ENCODE measurements around the gene DLGAP1.

The DLGAP1 gene

DNA sequence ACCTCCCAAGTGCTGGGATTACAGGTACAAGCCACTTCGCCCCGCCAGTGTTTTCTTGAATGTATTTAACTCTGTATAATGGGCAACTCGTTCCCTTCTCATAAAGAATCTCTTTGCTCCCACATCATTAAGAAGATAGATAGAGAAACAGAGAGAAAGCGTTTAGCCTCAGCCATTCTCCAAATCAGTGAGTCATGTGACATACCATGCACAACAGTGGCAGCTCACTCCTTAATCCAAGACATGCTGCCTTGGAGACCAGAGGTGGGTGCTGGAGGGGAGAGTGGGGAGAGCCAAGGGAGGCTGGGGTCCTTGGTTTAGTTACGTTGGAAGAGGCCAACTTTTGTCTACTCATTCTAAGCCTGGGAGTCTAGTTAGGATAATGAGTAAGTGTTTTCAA is 950.5 kb downstream of the DLGAP1 start:
- H3K4me1 ChIP-seq (ENCODE audit: control insufficient read depth, low read depth, low read length) = peaks cover 4% of the 10 kb centered on the region
- WGBS (ENCODE audit: extremely low coverage, insufficient coverage, low lambda C conversion rate) = no CpG with 5 or more reads among the region's 5 CpGs
- no peak overlapping the region for H3K56ac ChIP-seq (ENCODE audit: low read length)

DNA sequence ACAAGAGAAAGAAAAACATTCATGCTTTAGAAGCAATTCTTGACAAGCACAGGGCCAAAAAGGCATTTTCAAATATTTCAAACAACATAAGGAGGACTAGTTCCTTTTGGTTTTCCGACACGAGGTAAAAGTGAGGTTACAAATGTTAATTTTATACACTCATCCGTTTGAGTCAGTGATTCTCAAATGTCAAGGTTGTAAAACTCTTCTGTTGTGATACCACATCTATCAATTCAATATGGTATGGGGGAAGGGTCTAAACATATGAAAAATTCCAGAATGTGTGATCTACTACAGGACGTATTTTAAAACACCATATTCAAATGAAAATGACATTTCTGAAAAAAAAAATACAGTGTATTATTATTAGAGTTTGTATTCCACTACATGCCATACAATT is 952.5 kb downstream of the DLGAP1 start:
- Histone ChIP-seq H2BK5ac (ENCODE audit: low read length) (no peak overlapping the region), H2BK120ac (ENCODE audit: low read depth, low read length) (no peak overlapping the region)

More for the DNA sequence above, 950.5 kb downstream of the DLGAP1 start:
- Histone ChIP-seq H3K4ac (ENCODE audit: low read depth, low read length) (no peak overlapping the region), H4K8ac (ENCODE audit: low read depth, low read length) (no peak overlapping the region), H3K4me2 (ENCODE audit: low read length) (no peak overlapping the region), H3K27me3 (ENCODE audit: insufficient read depth, low read length, poor library complexity) (no peaks in the 10 kb centered on the region), H4K5ac (ENCODE audit: low read length) (no peak overlapping the region), H3K18ac (ENCODE audit: low read length) (no peak overlapping the region), H3K23ac (ENCODE audit: low read length) (no peak overlapping the region), H3K36me3 (ENCODE audit: control insufficient read depth, insufficient read depth, low read length) (no peaks in the 10 kb centered on the region), H2BK15ac (replicated peaks; ENCODE audit: low read depth) (no peak overlapping the region), H3K79me1 (ENCODE audit: low read length) (no peaks in the 10 kb centered on the region), H2BK120ac (ENCODE audit: low read depth, low read length) (no peak overlapping the region), H3K79me2 (ENCODE audit: control insufficient read depth, insufficient read depth, low read length) (no peaks in the 10 kb centered on the region), H3K9ac (ENCODE audit: low read length) (no peak overlapping the region), H2AK5ac (ENCODE audit: low read length) (no peak overlapping the region), H3K27ac (ENCODE audit: low read depth, low read length) (no peak overlapping the region), H2BK5ac (ENCODE audit: low read length) (no peak overlapping the region), H3K4me3 (ENCODE audit: low read length) (no peak overlapping the region)
- no peak for DNase-seq

DNA sequence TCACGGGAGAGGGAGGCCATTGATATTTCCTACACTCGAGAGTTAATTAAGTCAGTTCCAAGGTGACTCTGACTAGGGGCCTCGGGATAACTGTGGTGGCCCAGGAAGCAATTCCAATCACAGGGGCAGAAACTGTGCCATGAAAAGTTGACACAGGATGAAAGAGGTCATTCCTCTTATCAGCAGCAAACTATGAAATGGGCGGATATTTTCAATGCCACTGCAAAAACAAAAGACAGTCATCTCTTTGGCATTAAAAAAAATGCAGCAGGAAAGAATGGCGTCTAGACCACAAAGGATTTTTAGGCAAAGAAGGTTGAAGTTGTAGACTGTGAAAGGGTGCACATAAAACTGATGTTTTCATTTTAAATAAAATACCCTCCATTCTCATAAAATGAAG is 955.1 kb downstream of the DLGAP1 start:
- Histone ChIP-seq H3K9ac (ENCODE audit: low read length) (no peak overlapping the region), H3K56ac (ENCODE audit: low read length) (no peak overlapping the region), H3K18ac (ENCODE audit: low read length) (no peak overlapping the region), H3K23ac (ENCODE audit: low read length) (no peak overlapping the region), H2AK5ac (ENCODE audit: low read length) (no peak overlapping the region), H3K4me1 (ENCODE audit: control insufficient read depth, low read depth, low read length) (peaks cover 6% of the 10 kb centered on the region), H4K5ac (ENCODE audit: low read length) (no peak overlapping the region), H3K79me1 (ENCODE audit: low read length) (no peaks in the 10 kb centered on the region), H3K4ac (ENCODE audit: low read depth, low read length) (no peak overlapping the region), H2BK5ac (ENCODE audit: low read length) (no peak overlapping the region), H3K27me3 (ENCODE audit: insufficient read depth, low read length, poor library complexity) (no peaks in the 10 kb centered on the region), H3K4me2 (ENCODE audit: low read length) (no peak overlapping the region), H3K36me3 (ENCODE audit: control insufficient read depth, insufficient read depth, low read length) (no peaks in the 10 kb centered on the region), H4K8ac (ENCODE audit: low read depth, low read length) (no peak overlapping the region), H3K27ac (ENCODE audit: low read depth, low read length) (no peak overlapping the region), H2BK120ac (ENCODE audit: low read depth, low read length) (no peak overlapping the region), H3K4me3 (ENCODE audit: low read length) (no peak overlapping the region), H3K79me2 (ENCODE audit: control insufficient read depth, insufficient read depth, low read length) (no peaks in the 10 kb centered on the region), H2BK15ac (replicated peaks; ENCODE audit: low read depth) (no peak overlapping the region)
- WGBS (ENCODE audit: extremely low coverage, insufficient coverage, low lambda C conversion rate) = no CpG with 5 or more reads among the region's 5 CpGs
- DNase-seq = no peak

More for the DNA sequence above, 952.5 kb downstream of the DLGAP1 start:
- no peak overlapping the region for H3K27ac ChIP-seq (ENCODE audit: low read depth, low read length)
- no peak overlapping the region for H3K4me3 ChIP-seq (ENCODE audit: low read length)
- H2BK15ac ChIP-seq (replicated peaks; ENCODE audit: low read depth) = no peak overlapping the region
- H3K18ac ChIP-seq (ENCODE audit: low read length) = no peak overlapping the region
- no peak overlapping the region for H3K23ac ChIP-seq (ENCODE audit: low read length)
- H3K4me2 ChIP-seq (ENCODE audit: low read length) = no peak overlapping the region
- WGBS (ENCODE audit: extremely low coverage, insufficient coverage, low lambda C conversion rate) = no CpG with 5 or more reads among the region's 4 CpGs
- H3K56ac ChIP-seq (ENCODE audit: low read length) = no peak overlapping the region
- H3K4ac ChIP-seq (ENCODE audit: low read depth, low read length) = no peak overlapping the region
- no peak overlapping the region for H4K8ac ChIP-seq (ENCODE audit: low read depth, low read length)
- H3K79me1 ChIP-seq (ENCODE audit: low read length) = no peaks in the 10 kb centered on the region
- no peak overlapping the region for H2AK5ac ChIP-seq (ENCODE audit: low read length)
- H3K4me1 ChIP-seq (ENCODE audit: control insufficient read depth, low read depth, low read length) = peaks cover 6% of the 10 kb centered on the region
- H3K79me2 ChIP-seq (ENCODE audit: control insufficient read depth, insufficient read depth, low read length) = no peaks in the 10 kb centered on the region
- no peak overlapping the region for H4K5ac ChIP-seq (ENCODE audit: low read length)
- DNase-seq = no peak
- no peak overlapping the region for H3K9ac ChIP-seq (ENCODE audit: low read length)
- no peaks in the 10 kb centered on the region for H3K27me3 ChIP-seq (ENCODE audit: insufficient read depth, low read length, poor library complexity)
- H3K36me3 ChIP-seq (ENCODE audit: control insufficient read depth, insufficient read depth, low read length) = no peaks in the 10 kb centered on the region

DNA sequence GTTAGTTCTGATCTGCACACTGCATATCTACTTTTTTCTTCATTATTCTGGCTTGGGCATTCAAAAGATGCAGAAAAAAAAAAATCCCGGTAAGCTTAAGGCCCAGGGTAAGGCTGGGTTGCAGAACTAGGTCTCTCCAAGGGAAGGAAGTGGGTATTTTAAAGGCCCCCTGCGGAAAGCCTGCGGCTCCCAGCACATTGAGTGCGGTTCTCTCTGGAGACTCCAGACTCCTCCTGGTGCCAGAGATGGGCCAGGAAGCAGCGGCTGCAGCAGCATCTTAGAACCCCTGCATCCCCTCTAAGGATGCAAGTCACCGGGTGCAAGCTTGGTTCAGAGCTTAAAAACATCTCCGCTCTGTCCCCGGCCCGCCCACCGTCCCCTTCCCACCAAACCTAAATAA is 955.6 kb downstream of the DLGAP1 start:
- no peak overlapping the region for H3K4me3 ChIP-seq (ENCODE audit: low read length)
- no peak overlapping the region for H3K23ac ChIP-seq (ENCODE audit: low read length)
- H2BK120ac ChIP-seq (ENCODE audit: low read depth, low read length) = no peak overlapping the region
- H3K36me3 ChIP-seq (ENCODE audit: control insufficient read depth, insufficient read depth, low read length) = no peaks in the 10 kb centered on the region
- no peak overlapping the region for H3K18ac ChIP-seq (ENCODE audit: low read length)
- H3K56ac ChIP-seq (ENCODE audit: low read length) = peak overlapping the region; percentile 79
- no peak overlapping the region for H4K5ac ChIP-seq (ENCODE audit: low read length)
- H3K79me1 ChIP-seq (ENCODE audit: low read length) = no peaks in the 10 kb centered on the region
- WGBS (ENCODE audit: extremely low coverage, insufficient coverage, low lambda C conversion rate) = no CpG with 5 or more reads among the region's 10 CpGs
- no peak overlapping the region for H2BK5ac ChIP-seq (ENCODE audit: low read length)
- no peak overlapping the region for H3K4ac ChIP-seq (ENCODE audit: low read depth, low read length)
- H2BK15ac ChIP-seq (replicated peaks; ENCODE audit: low read depth) = no peak overlapping the region
- no peaks in the 10 kb centered on the region for H3K27me3 ChIP-seq (ENCODE audit: insufficient read depth, low read length, poor library complexity)
- peak; percentile 76 for DNase-seq
- no peak overlapping the region for H2AK5ac ChIP-seq (ENCODE audit: low read length)
- H3K27ac ChIP-seq (ENCODE audit: low read depth, low read length) = no peak overlapping the region
- no peaks in the 10 kb centered on the region for H3K79me2 ChIP-seq (ENCODE audit: control insufficient read depth, insufficient read depth, low read length)
- H3K4me1 ChIP-seq (ENCODE audit: control insufficient read depth, low read depth, low read length) = peaks cover 6% of the 10 kb centered on the region
- H3K9ac ChIP-seq (ENCODE audit: low read length) = peak overlapping the region; percentile 64
- H3K4me2 ChIP-seq (ENCODE audit: low read length) = peak overlapping the region; percentile 56
- H4K8ac ChIP-seq (ENCODE audit: low read depth, low read length) = no peak overlapping the region

DNA sequence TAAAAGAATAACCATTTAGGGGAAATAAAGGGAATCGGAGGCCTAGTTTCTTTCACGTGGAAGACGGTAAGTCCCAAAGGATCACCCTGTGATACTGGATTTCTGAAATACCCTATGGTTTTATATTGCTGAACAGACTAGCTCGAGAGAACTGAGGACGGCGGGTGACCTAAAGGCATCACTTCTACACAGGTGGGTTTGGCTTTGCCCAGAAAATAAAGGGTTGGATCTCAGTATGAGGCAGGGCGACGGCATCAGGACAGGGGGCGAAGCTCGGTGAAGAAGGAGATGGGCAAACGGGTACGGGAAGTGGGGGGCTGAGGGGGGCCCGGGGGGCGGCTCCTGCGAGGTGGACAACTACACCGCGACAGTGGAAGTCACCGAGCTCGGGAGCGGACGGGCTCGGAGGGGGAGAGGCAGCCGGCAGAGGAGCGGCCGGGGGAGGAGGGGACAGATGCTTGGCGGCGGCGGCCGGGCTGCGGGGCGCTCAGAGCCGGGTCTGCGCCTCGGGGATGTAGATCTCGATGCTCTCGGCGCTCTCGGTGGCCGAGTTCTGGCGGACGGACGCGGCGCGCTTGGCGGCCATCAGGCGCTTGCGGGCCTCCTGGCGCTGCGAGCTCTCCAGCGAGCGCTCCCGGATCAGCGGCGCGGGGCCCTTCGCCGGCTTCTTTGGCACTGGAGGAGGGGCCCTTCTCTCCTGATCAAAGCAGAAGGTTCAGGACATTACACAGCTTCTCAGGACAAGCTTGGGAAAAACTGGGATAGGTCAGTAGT is 956.2 kb downstream of the DLGAP1 start:
- Histone ChIP-seq H3K4me2 (ENCODE audit: low read length) (peak overlapping the region; percentile 56), H3K4ac (ENCODE audit: low read depth, low read length) (no peak overlapping the region), H2BK5ac (ENCODE audit: low read length) (no peak overlapping the region), H3K36me3 (ENCODE audit: control insufficient read depth, insufficient read depth, low read length) (no peaks in the 10 kb centered on the region), H3K27me3 (ENCODE audit: insufficient read depth, low read length, poor library complexity) (no peaks in the 10 kb centered on the region), H3K4me1 (ENCODE audit: control insufficient read depth, low read depth, low read length) (peaks cover 9% of the 10 kb centered on the region), H3K18ac (ENCODE audit: low read length) (peak overlapping the region; percentile 41), H2BK120ac (ENCODE audit: low read depth, low read length) (no peak overlapping the region), H3K4me3 (ENCODE audit: low read length) (peak overlapping the region; percentile 15), H3K23ac (ENCODE audit: low read length) (no peak overlapping the region), H2AK5ac (ENCODE audit: low read length) (no peak overlapping the region), H3K79me2 (ENCODE audit: control insufficient read depth, insufficient read depth, low read length) (no peaks in the 10 kb centered on the region), H4K8ac (ENCODE audit: low read depth, low read length) (no peak overlapping the region), H3K27ac (ENCODE audit: low read depth, low read length) (no peak overlapping the region), H3K56ac (ENCODE audit: low read length) (peak overlapping the region; percentile 79), H3K9ac (ENCODE audit: low read length) (peak overlapping the region; percentile 64), H4K5ac (ENCODE audit: low read length) (no peak overlapping the region), H2BK15ac (replicated peaks; ENCODE audit: low read depth) (no peak overlapping the region), H3K79me1 (ENCODE audit: low read length) (no peaks in the 10 kb centered on the region)
- DNase-seq = peak; percentile 73
- no CpG with 5 or more reads among the region's 58 CpGs for WGBS (ENCODE audit: extremely low coverage, insufficient coverage, low lambda C conversion rate)
